HG02943 (cell line): Measurements from ENCODE around the gene IMPDH1.

Source experiments
- ATAC-seq: cut with Tn5 transposase; IDR thresholded peaks from one replicate; pipeline ENCODE4 v1.9.1; 2021; ENCODE audit warnings: mild to moderate bottlenecking, low read depth, moderate library complexity; ENCODE audit not compliant: unreplicated experiment

The IMPDH1 gene

GRCh38 chr7:128406314-128407232, 3.2 kb downstream of the IMPDH1 start:
- no peak for ATAC-seq

- no peak for ATAC-seq
Measured at GRCh38 chr7:128405471-128406313, 4.1 kb downstream of the IMPDH1 start.

GRCh38 chr7:128404886-128405470, 4.8 kb downstream of the IMPDH1 start:
- no peak for ATAC-seq

GRCh38 chr7:128404143-128404681, 5.6 kb downstream of the IMPDH1 start:
- ATAC-seq: no peak

GRCh38 chr7:128403676-128404075, 6.1 kb downstream of the IMPDH1 start:
- no peak for ATAC-seq

GRCh38 chr7:128402356-128402755, 7.4 kb downstream of the IMPDH1 start:
- ATAC-seq: no peak

GRCh38 chr7:128400566-128400965, 9.2 kb downstream of the IMPDH1 start:
- ATAC-seq: no peak

GRCh38 chr7:128399991-128400390, 9.8 kb downstream of the IMPDH1 start:
- no peak for ATAC-seq

GRCh38 chr7:128398841-128399135, 11.0 kb downstream of the IMPDH1 start:
- no peak for ATAC-seq

- ATAC-seq: no peak
Measured at GRCh38 chr7:128398016-128398840, 11.6 kb downstream of the IMPDH1 start.

GRCh38 chr7:128396357-128396756, 13.4 kb downstream of the IMPDH1 start:
- no peak for ATAC-seq

GRCh38 chr7:128395748-128396147, 14.0 kb downstream of the IMPDH1 start:
- no peak for ATAC-seq

GRCh38 chr7:128394904-128395496, 14.8 kb downstream of the IMPDH1 start:
- no peak for ATAC-seq

- no peak for ATAC-seq
Measured at GRCh38 chr7:128393526-128394330, 16.1 kb downstream of the IMPDH1 start.

- ATAC-seq: no peak
Measured at GRCh38 chr7:128392446-128393327, 17.1 kb downstream of the IMPDH1 start.

- no peak for ATAC-seq
Measured at GRCh38 chr7:128391805-128392204, 18.0 kb downstream of the IMPDH1 start.

GRCh38 chr7:128390871-128391565, 18.8 kb downstream of the IMPDH1 start:
- ATAC-seq: no peak
